ENCODE data around the gene MAN1C1.

GRCh38 chr1:25640646-25641328 is 24.2 kb downstream of the MAN1C1 start:
- no peak for TF ChIP-seq CTCF (IDR thresholded peaks at IDR 0.05)
- no peak for TF ChIP-seq POLR2A (IDR thresholded peaks at IDR 0.05)
